ENCODE measurements around the gene ANKRD31. TPM values are rescaled to one million over a fixed set of nuclear protein-coding genes. Genes with fewer than 3 reads are reported as not detected.
A peak's percentile ranks its signal among the peaks of the same experiment; 100 is the strongest.

ANKRD31 gene
- total and polyA plus RNA-seq, 12 donors = 0.06 to 0.88 (median 0.42) TPM

GRCh38 chr5:75281716-75282465 lies 45.2 kb upstream of the ANKRD31 start:
- Histone ChIP-seq H3K9me3 (replicated peaks in 1 of 3) (no peaks in the 10 kb centered on the region), H3K36me3 (replicated peaks in 1 of 2) (no peaks in the 10 kb centered on the region), H3K27me3 (no peaks in the 10 kb centered on the region), H3K27ac (no peak overlapping the region), H3K4me3 (no peak overlapping the region), H3K4me1 (replicated peaks in 1 of 2) (no peaks in the 10 kb centered on the region)
- peak in 3 of 7 donors; percentile 16 to 31 (median 30) for DNase-seq
- 86 to 93% (median 91%) methylated on average over 4 of the region's 4 CpGs for WGBS, 4 donors
- intact Hi-C loops (cut with DNase I) = no loop called here
- TF ChIP-seq CTCF (IDR thresholded peaks at IDR 0.05) (no peak), POLR2A (IDR thresholded peaks at IDR 0.05) (no peak)

GRCh38 chr5:75279321-75279720 lies 42.6 kb upstream of the ANKRD31 start:
- 81 to 95% (median 92%) methylated on average over 1 of the region's 1 CpG for WGBS, 4 donors

GRCh38 chr5:75277463-75277862 lies 40.8 kb upstream of the ANKRD31 start:
- Histone ChIP-seq H3K27ac (no peak overlapping the region), H3K36me3 (replicated peaks in 1 of 2) (no peaks in the 10 kb centered on the region), H3K4me3 (no peak overlapping the region), H3K4me1 (replicated peaks in 1 of 2) (no peaks in the 10 kb centered on the region), H3K9me3 (replicated peaks in 1 of 3) (no peaks in the 10 kb centered on the region), H3K27me3 (no peaks in the 10 kb centered on the region)
- WGBS, 4 donors = 78 to 86% (median 84%) methylated on average over 4 of the region's 4 CpGs
- DNase-seq = peak in 1 of 7 donors; percentile 2
- no peak for TF ChIP-seq POLR2A (IDR thresholded peaks at IDR 0.05)
- no peak for TF ChIP-seq CTCF (IDR thresholded peaks at IDR 0.05)
- intact Hi-C loops (cut with DNase I) = no loop called here

More at GRCh38 chr5:75279321-75279720, 42.6 kb upstream of the ANKRD31 start:
- TF ChIP-seq CTCF (IDR thresholded peaks at IDR 0.05) (peak in 3 of 6 experiments; percentile 11 to 29 (median 13)), POLR2A (IDR thresholded peaks at IDR 0.05) (no peak)
- no peak overlapping the region for H3K4me3 ChIP-seq
- no peaks in the 10 kb centered on the region for H3K27me3 ChIP-seq
- H3K4me1 ChIP-seq (replicated peaks in 1 of 2) = no peaks in the 10 kb centered on the region
- no peak overlapping the region for H3K27ac ChIP-seq
- DNase-seq = no peak
- H3K9me3 ChIP-seq (replicated peaks in 1 of 3) = no peaks in the 10 kb centered on the region
- intact Hi-C loops (cut with DNase I) = no loop called here
- H3K36me3 ChIP-seq (replicated peaks in 1 of 2) = no peaks in the 10 kb centered on the region

- TF ChIP-seq CTCF (IDR thresholded peaks at IDR 0.05) = no peak
- intact Hi-C loops (cut with DNase I) = no loop called here
- H3K36me3 ChIP-seq (replicated peaks in 1 of 2) = no peaks in the 10 kb centered on the region
- H3K27ac ChIP-seq = no peak overlapping the region
- 69 to 82% (median 73%) methylated on average over 3 of the region's 3 CpGs for WGBS, 4 donors
- no peaks in the 10 kb centered on the region for H3K9me3 ChIP-seq (replicated peaks in 1 of 3)
- no peaks in the 10 kb centered on the region for H3K4me1 ChIP-seq (replicated peaks in 1 of 2)
- no peaks in the 10 kb centered on the region for H3K27me3 ChIP-seq
- no peak overlapping the region for H3K4me3 ChIP-seq
- no peak for DNase-seq
These were observed 39.1 kb upstream of the ANKRD31 start for GRCh38 chr5:75275756-75276155.

Measured in adrenal gland (tissue), 12 donors.